H1 (cell line): Measurements from ENCODE around the gene GALNTL6. TPM values are rescaled to one million over a fixed set of nuclear protein-coding genes. Genes with fewer than 3 reads are reported as not detected.

ENCODE experiments used
- CTCF ChIA-PET: fragments of 300-600 bp; sonication (Branson Sonifier 250); formaldehyde crosslinking; loops from one replicate; lab custom pipeline; 2021; ENCODE audit not compliant: partially characterized antibody; lab: Charles Lee
- POLR2A ChIA-PET: fragments of 300-600 bp; sonication (Branson Sonifier 250); formaldehyde crosslinking; loops from one replicate; lab custom pipeline; 2021; ENCODE audit warnings: inconsistent platforms; ENCODE audit not compliant: partially characterized antibody; lab: Charles Lee
- DNase-seq, 2 experiments: peaks; one replicate each; pipeline versions ENCODE4 v3.0.0 to v3.0.0-alpha.2; 2010 to 2022; ENCODE audit warnings: low spot score in 2 of 2, low read depth in 1 of 2, mixed read lengths in 1 of 2
- FAIRE-seq: peaks from 2 replicates; lab custom pipeline; 2011; peaks lifted over from hg19 to GRCh38; lab: Jason Lieb, UNC
- H2AFZ ChIP-seq: 2 replicates; pipeline ENCODE4 v1.8.1; 2012; ENCODE audit warnings: low read length, inconsistent platforms
- H2AK5ac ChIP-seq: 2 replicates; pipeline ENCODE4 v1.6.1; 2013; ENCODE audit warnings: low read depth, low read length
- H2BK120ac ChIP-seq: replicated peaks from 2 replicates; pipeline ENCODE3; 2013; ENCODE audit warnings: low read depth, low read length, inconsistent platforms
- H2BK12ac ChIP-seq: 2 replicates; pipeline ENCODE4 v1.6.1; 2013; ENCODE audit warnings: low read depth, low read length
- H2BK15ac ChIP-seq: 2 replicates; pipeline ENCODE4 v1.6.1; 2013; ENCODE audit warnings: low read length
- H2BK20ac ChIP-seq: 2 replicates; pipeline ENCODE4 v1.6.1; 2013; ENCODE audit warnings: low read length
- H2BK5ac ChIP-seq: 2 replicates; pipeline ENCODE4 v1.6.1; 2013; ENCODE audit warnings: low read depth, low read length
- H3K14ac ChIP-seq: 2 replicates; pipeline ENCODE4 v1.6.1; 2013; ENCODE audit warnings: inconsistent platforms; ENCODE audit not compliant: insufficient read length
- H3K18ac ChIP-seq: 2 replicates; pipeline ENCODE4 v1.6.1; 2013; ENCODE audit warnings: low read length; ENCODE audit errors: extremely low read depth
- H3K23ac ChIP-seq: 2 replicates; pipeline ENCODE4 v1.6.1; 2013; ENCODE audit warnings: inconsistent platforms; ENCODE audit not compliant: insufficient read length
- H3K23me2 ChIP-seq: 2 replicates; pipeline ENCODE4 v1.6.1; 2013; ENCODE audit warnings: low read depth, low read length
- H3K27ac ChIP-seq: 2 replicates; pipeline ENCODE4 v1.6.1; 2011; ENCODE audit warnings: low read depth, low read length, inconsistent platforms
- H3K27me3 ChIP-seq, 4 experiments: replicated peaks in 1 of 4; 1 replicate in 1 of 4; 2 replicates in 3 of 4; pipeline versions ENCODE4 v1.6.1 to v1.8.1; 2011 to 2013; ENCODE audit warnings: low read length in 3 of 4, mild to moderate bottlenecking in 3 of 4, inconsistent platforms in 2 of 4, mixed read lengths in 2 of 4, moderate library complexity in 1 of 4; ENCODE audit not compliant: control insufficient read depth in 3 of 4, insufficient read depth in 3 of 4; ENCODE audit errors: extremely low read depth in 1 of 4
- H3K36me3 ChIP-seq, 4 experiments: 2 replicates each; pipeline versions ENCODE4 v1.6.1 to v1.8.1; 2011 to 2013; ENCODE audit warnings: mild to moderate bottlenecking in 4 of 4, low read length in 3 of 4, moderate library complexity in 2 of 4, control low read depth in 1 of 4, inconsistent platforms in 1 of 4; ENCODE audit not compliant: insufficient read depth in 4 of 4, control insufficient read depth in 2 of 4
- H3K4ac ChIP-seq: replicated peaks from 2 replicates; pipeline ENCODE3; 2013; ENCODE audit warnings: low read length, low read depth, mixed read lengths, inconsistent platforms; ENCODE audit not compliant: insufficient read length
- H3K4me1 ChIP-seq, 4 experiments: replicated peaks in 1 of 4; 1 replicate in 1 of 4; 2 replicates in 3 of 4; pipeline versions ENCODE4 v1.6.1 to v1.8.1; 2011 to 2013; ENCODE audit warnings: low read length in 3 of 4, inconsistent platforms in 2 of 4, mixed read lengths in 1 of 4; ENCODE audit not compliant: insufficient read depth in 4 of 4, control insufficient read depth in 3 of 4
- H3K4me2 ChIP-seq, 2 experiments: 2 replicates each; pipeline versions ENCODE4 v1.6.1 to v1.8.1; 2011 to 2013; ENCODE audit warnings: low read depth in 2 of 2, low read length in 2 of 2, control low read depth in 1 of 2, inconsistent platforms in 1 of 2, mild to moderate bottlenecking in 1 of 2; ENCODE audit not compliant: insufficient read depth in 1 of 2
- H3K4me3 ChIP-seq, 4 experiments: fragments of 200-600, 300-600 bp in 1 of 4; sonication (generic), shearing (Covaris generic), sonication (Bioruptor Twin) in 1 of 4; 2 replicates each; pipeline versions ENCODE4 v1.5.1 to v1.8.1; 2011 to 2016; ENCODE audit warnings: low read length in 4 of 4, low read depth in 3 of 4, control low read depth in 2 of 4, inconsistent platforms in 2 of 4, mild to moderate bottlenecking in 2 of 4, mixed read lengths in 1 of 4, moderate library complexity in 1 of 4; ENCODE audit not compliant: insufficient read depth in 2 of 4; ENCODE audit errors: extremely low read depth in 1 of 4
- H3K56ac ChIP-seq: replicated peaks from 2 replicates; pipeline ENCODE3; 2013; ENCODE audit warnings: low read depth, mild to moderate bottlenecking, mixed read lengths, low read length, inconsistent platforms; ENCODE audit not compliant: insufficient read length
- H3K79me1 ChIP-seq: 2 replicates; pipeline ENCODE4 v1.6.1; 2013; ENCODE audit warnings: low read depth, low read length, control low read depth
- H3K79me2 ChIP-seq, 2 experiments: 2 replicates each; pipeline versions ENCODE4 v1.6.1 to v1.8.1; 2012 to 2013; ENCODE audit warnings: low read length in 2 of 2, mild to moderate bottlenecking in 2 of 2, inconsistent platforms in 1 of 2; ENCODE audit not compliant: insufficient read depth in 2 of 2, control insufficient read depth in 1 of 2
- H3K9ac ChIP-seq, 4 experiments: replicated peaks in 1 of 4; 1 replicate in 1 of 4; 2 replicates in 3 of 4; pipeline versions ENCODE4 v1.6.1 to v1.8.1; 2011 to 2013; ENCODE audit warnings: low read depth in 3 of 4, low read length in 3 of 4, control low read depth in 2 of 4, mild to moderate bottlenecking in 2 of 4, moderate library complexity in 2 of 4, inconsistent platforms in 1 of 4; ENCODE audit errors: extremely low read depth in 1 of 4
- H3K9me3 ChIP-seq, 2 experiments: 2 replicates each; pipeline versions ENCODE4 v1.6.1 to v1.8.1; 2012 to 2013; ENCODE audit warnings: mild to moderate bottlenecking in 2 of 2, moderate library complexity in 2 of 2, control low read depth in 1 of 2, inconsistent platforms in 1 of 2, low read depth in 1 of 2, low read length in 1 of 2, mixed read lengths in 1 of 2; ENCODE audit not compliant: insufficient read depth in 2 of 2
- H4K20me1 ChIP-seq, 2 experiments: replicated peaks in 1 of 2; 2 replicates each; pipeline versions ENCODE3 to v1.8.1; 2011 to 2013; ENCODE audit warnings: inconsistent platforms in 2 of 2, low read length in 2 of 2, mild to moderate bottlenecking in 1 of 2; ENCODE audit not compliant: insufficient read depth in 2 of 2, control insufficient read depth in 1 of 2
- H4K5ac ChIP-seq: 2 replicates; pipeline ENCODE4 v1.6.1; 2013; ENCODE audit warnings: low read length, low read depth, mixed read lengths, inconsistent platforms; ENCODE audit not compliant: insufficient read length
- H4K8ac ChIP-seq: 2 replicates; pipeline ENCODE4 v1.8.0; 2013; ENCODE audit warnings: mild to moderate bottlenecking, moderate library complexity, low read length, inconsistent platforms; ENCODE audit not compliant: insufficient read depth; ENCODE audit errors: extremely low read depth
- H4K91ac ChIP-seq: replicated peaks from 2 replicates; pipeline ENCODE3; 2013; ENCODE audit warnings: low read length, mixed read lengths, inconsistent platforms; ENCODE audit not compliant: insufficient read length
- ATF3 ChIP-seq: IDR thresholded peaks from 2 replicates; pipeline ENCODE4 v1.6.1; 2011; ENCODE audit warnings: low read depth, mild to moderate bottlenecking, low read length; ENCODE audit not compliant: insufficient read depth
- EZH2 ChIP-seq: fragments of 200-600 bp; sonication (generic); IDR thresholded peaks from 2 replicates; pipeline ENCODE4 v1.7.1; 2012; ENCODE audit warnings: low read depth, mild to moderate bottlenecking, moderate library complexity, low read length, inconsistent platforms; ENCODE audit not compliant: severe bottlenecking
- KDM1A ChIP-seq: fragments of 200-600, 300-600 bp; sonication (generic); IDR thresholded peaks from 2 replicates; pipeline ENCODE4 v1.7.1; 2016; ENCODE audit warnings: mild to moderate bottlenecking, low read length, borderline replicate concordance
- POLR2A ChIP-seq, 2 experiments: IDR thresholded peaks; 1 replicate in 1 of 2; 2 replicates in 1 of 2; pipeline ENCODE4 v1.6.1; 2011; ENCODE audit warnings: low read depth in 2 of 2, low read length in 2 of 2, mild to moderate bottlenecking in 2 of 2; ENCODE audit errors: control extremely low read depth in 1 of 2
- SP4 ChIP-seq: IDR thresholded peaks from 2 replicates; pipeline ENCODE4 v1.6.1; 2012; ENCODE audit warnings: low read length, inconsistent platforms
- ZNF274 ChIP-seq: IDR thresholded peaks from 2 replicates; pipeline ENCODE4 v1.7.0; 2012; ENCODE audit warnings: low read length, borderline replicate concordance; ENCODE audit errors: extremely low read depth
- WGBS, 2 experiments: shearing (Covaris generic) in 1 of 2; methylation state at CpG; one replicate each; pipeline versions ENCODE4 v1.1.6 to v1.1.7; 2013 to 2015; ENCODE audit warnings: low lambda C conversion rate in 2 of 2, mixed read lengths in 2 of 2, inconsistent platforms in 1 of 2, low coverage in 1 of 2, missing lambda C conversion rate in 1 of 2; ENCODE audit not compliant: insufficient replicate concordance in 2 of 2, insufficient coverage in 1 of 2, insufficient read length in 1 of 2; ENCODE audit errors: extremely low coverage in 1 of 2, missing lambda C conversion rate in 1 of 2; 5-methylcytosine and 5-hydroxymethylcytosine counted together
- polyA plus RNA-seq, 7 experiments: library from polyadenylated mRNA; depleted of rRNA in 3 of 7; stranded (reverse) in 5 of 7; unstranded in 2 of 7; fragments of >200 nt in 5 of 7; fragments of 200-250 nt in 2 of 7; gene quantifications; 1 replicate in 5 of 7; 2 replicates in 1 of 7; 4 replicates in 1 of 7; pipeline versions ENCODE4 v1.2.1 to v1.2.3, GENCODE V29; 2011 to 2013; ENCODE audit warnings: missing spikeins in 2 of 7, mixed read lengths in 2 of 7
- total RNA-seq: library from RNA; stranded (reverse); fragmentation: NEBNext Ultra II Directional; extraction: Animal tissue kit (Norgen Biotek cat#: 25700); gene quantifications from 2 replicates; pipeline ENCODE4 v1.2.1, GENCODE V29; 2021
- TF ChIP-seq, protein P1 (sequence below): IDR thresholded peaks from 2 replicates; pipeline ENCODE4 v1.6.1; 2012; ENCODE audit warnings: low read length, inconsistent platforms
- TF ChIP-seq, protein P2 (sequence below): IDR thresholded peaks from 2 replicates; pipeline ENCODE4 v1.6.1; 2012; ENCODE audit warnings: inconsistent platforms

The GALNTL6 gene
- total and polyA plus RNA-seq, 2 of the 8 experiments (the other 6 are each of a cell fraction or from before 2014, with no cell fraction given), result 0.03 to 0.32 TPM

DNA sequence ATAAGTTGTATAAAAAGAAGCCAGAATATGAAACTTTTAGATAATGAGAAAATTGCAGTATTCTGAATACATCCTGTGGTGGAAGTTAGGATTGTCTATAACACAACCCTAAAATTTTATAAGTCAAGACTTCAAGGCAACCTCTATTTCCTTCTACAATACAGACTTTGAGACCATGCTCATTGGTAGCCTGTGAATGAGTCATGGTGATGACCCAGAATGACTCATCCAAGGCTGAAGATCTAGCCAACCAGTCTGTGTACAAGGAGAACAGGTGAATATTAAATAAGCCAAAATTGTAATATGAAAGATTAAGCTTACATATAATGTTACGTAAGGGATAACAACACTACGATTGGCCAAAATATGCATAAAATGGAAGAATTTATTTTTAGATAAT is 879.5 kb downstream of the GALNTL6 start:
- Histone ChIP-seq H3K4me2 (no peak overlapping the region), H3K4me1 (no peaks in the 10 kb centered on the region), H2BK12ac (no peak overlapping the region), H4K91ac (no peak overlapping the region), H3K14ac (no peak overlapping the region), H3K18ac (no peak overlapping the region), H4K8ac (no peak overlapping the region), H2BK120ac (no peak overlapping the region), H3K9me3 (peaks cover 4 to 5% of the 10 kb centered on the region in 2 experiments; a peak in 3 of 4 replicates), H2BK5ac (no peak overlapping the region), H3K23ac (no peak overlapping the region), H3K23me2 (no peaks in the 10 kb centered on the region), H2BK20ac (no peak overlapping the region), H3K4me3 (no peak overlapping the region), H4K20me1 (no peaks in the 10 kb centered on the region), H3K27me3 (no peaks in the 10 kb centered on the region), H2AFZ (no peak overlapping the region), H3K79me2 (no peaks in the 10 kb centered on the region), H3K9ac (no peak overlapping the region), H3K27ac (no peak overlapping the region), H2AK5ac (no peak overlapping the region), H3K36me3 (no peaks in the 10 kb centered on the region), H2BK15ac (no peak overlapping the region), H4K5ac (no peak overlapping the region), H3K79me1 (no peaks in the 10 kb centered on the region), H3K56ac (no peak overlapping the region), H3K4ac (no peak overlapping the region)
- FAIRE-seq (no peak), DNase-seq (no peak)
- 67% methylated on average over 2 of the region's 2 CpGs; no CpG with 5 or more reads in 1 of the 2 experiments for WGBS, 2 experiments
- TF ChIP-seq, protein P1, sequence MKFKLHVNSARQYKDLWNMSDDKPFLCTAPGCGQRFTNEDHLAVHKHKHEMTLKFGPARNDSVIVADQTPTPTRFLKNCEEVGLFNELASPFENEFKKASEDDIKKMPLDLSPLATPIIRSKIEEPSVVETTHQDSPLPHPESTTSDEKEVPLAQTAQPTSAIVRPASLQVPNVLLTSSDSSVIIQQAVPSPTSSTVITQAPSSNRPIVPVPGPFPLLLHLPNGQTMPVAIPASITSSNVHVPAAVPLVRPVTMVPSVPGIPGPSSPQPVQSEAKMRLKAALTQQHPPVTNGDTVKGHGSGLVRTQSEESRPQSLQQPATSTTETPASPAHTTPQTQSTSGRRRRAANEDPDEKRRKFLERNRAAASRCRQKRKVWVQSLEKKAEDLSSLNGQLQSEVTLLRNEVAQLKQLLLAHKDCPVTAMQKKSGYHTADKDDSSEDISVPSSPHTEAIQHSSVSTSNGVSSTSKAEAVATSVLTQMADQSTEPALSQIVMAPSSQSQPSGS, result no peak
- TF ChIP-seq KDM1A, result no peak
- no peak for TF ChIP-seq ATF3
- TF ChIP-seq EZH2, result no peak
- TF ChIP-seq ZNF274, result no peak
- TF ChIP-seq, protein P2, sequence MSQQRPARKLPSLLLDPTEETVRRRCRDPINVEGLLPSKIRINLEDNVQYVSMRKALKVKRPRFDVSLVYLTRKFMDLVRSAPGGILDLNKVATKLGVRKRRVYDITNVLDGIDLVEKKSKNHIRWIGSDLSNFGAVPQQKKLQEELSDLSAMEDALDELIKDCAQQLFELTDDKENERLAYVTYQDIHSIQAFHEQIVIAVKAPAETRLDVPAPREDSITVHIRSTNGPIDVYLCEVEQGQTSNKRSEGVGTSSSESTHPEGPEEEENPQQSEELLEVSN, result no peak
- TF ChIP-seq SP4, result no peak
- TF ChIP-seq POLR2A (IDR thresholded peaks at IDR 0.05; ENCODE audit: control extremely low read depth in 1 of 2, low read depth in 2 of 2, low read length in 2 of 2), result no peak
- CTCF ChIA-PET, result no interaction called here
- POLR2A ChIA-PET, result no interaction called here
